ENCODE measurements around the gene CYB561D1. TPM values are rescaled to one million over a fixed set of nuclear protein-coding genes. Genes with fewer than 3 reads are reported as not detected.

CYB561D1 gene
- total and polyA plus RNA-seq, 2 donors (not counting 3 experiments of a cell fraction or from before 2014, with no cell fraction given), result 7.2 to 7.3 TPM

DNA sequence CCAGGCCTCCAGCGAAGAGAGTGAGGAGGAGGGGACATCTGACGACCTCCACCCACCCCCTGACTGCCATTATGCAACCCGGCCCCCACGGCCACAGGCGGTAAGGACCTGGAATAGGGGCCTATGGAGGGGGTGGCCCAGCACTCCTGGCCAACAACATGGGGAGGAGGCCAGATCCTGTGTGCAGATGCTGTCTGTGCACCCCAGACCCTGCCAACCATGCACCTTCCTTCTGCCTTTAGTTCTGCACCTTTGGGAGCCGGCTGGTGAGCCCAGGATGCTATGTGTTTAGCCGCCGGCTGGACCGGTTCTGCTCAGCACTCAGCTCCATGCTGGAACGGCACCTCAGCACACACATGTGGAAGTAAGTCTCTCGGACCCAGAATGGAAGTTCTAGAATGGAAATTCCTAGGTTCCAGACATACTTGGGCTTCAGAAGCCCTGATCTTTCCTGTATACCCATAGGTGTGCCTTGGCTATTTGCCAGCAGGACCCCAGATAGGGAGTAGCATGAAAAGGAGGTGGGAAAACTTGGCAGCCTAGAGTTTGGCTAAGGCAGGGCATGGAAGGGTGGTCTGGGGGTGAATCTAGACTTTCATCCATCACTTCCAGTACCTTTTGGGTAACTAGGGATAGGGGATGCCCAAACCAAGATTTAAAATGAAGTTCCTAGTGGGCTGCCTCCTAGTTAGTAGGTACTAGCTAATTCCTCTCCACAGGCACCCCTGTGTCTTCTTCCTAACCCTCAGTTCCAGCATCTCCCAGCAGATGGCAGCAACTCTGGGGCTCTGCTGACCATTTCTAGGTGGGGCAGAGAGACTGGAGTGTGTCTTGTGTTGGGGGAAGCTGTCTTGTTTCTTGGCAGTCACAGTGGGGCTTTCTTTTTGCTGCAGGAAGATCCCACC is 3.6 kb upstream of the CYB561D1 start:
- peaks cover 15% of the 10 kb centered on the region for H3K4me1 ChIP-seq (ENCODE audit: control insufficient read depth, extremely low read depth, insufficient read depth, low read length)
- ChIA-PET CTCF (interaction anchor here (0.5 to 23.0 kb wide), 26 partner anchors 9 to 879 kb away, joined by 3 to 955 read pairs (median 4); partner anchors contain the start of genes AHCYL1, AMIGO1, GPR61 and PSRC1), POLR2A (interaction anchor here (0.6 to 1.5 kb wide), 2 partner anchors 42 to 525 kb away, joined by 4 to 5 read pairs; no protein-coding TSS in a partner anchor)
- H3K4me2 ChIP-seq (ENCODE audit: insufficient read depth, low read length), result no peak overlapping the region
- dilution Hi-C loops (cut with MboI; ENCODE audit: extremely low pct_ligation_motif_present, low sequenced_read_pairs), result no loop called here
- no peak for TF ChIP-seq GATA2 (IDR thresholded peaks at IDR 0.05; ENCODE audit: insufficient read depth, insufficient read length, low read depth, low read length)
- TF ChIP-seq JUN (IDR thresholded peaks at IDR 0.05; ENCODE audit: borderline replicate concordance, insufficient read depth, insufficient read length, low read depth), result no peak
- no peak for TF ChIP-seq POLR2A (IDR thresholded peaks at IDR 0.05; ENCODE audit: low read depth, low read length)
- TF ChIP-seq, protein P1, sequence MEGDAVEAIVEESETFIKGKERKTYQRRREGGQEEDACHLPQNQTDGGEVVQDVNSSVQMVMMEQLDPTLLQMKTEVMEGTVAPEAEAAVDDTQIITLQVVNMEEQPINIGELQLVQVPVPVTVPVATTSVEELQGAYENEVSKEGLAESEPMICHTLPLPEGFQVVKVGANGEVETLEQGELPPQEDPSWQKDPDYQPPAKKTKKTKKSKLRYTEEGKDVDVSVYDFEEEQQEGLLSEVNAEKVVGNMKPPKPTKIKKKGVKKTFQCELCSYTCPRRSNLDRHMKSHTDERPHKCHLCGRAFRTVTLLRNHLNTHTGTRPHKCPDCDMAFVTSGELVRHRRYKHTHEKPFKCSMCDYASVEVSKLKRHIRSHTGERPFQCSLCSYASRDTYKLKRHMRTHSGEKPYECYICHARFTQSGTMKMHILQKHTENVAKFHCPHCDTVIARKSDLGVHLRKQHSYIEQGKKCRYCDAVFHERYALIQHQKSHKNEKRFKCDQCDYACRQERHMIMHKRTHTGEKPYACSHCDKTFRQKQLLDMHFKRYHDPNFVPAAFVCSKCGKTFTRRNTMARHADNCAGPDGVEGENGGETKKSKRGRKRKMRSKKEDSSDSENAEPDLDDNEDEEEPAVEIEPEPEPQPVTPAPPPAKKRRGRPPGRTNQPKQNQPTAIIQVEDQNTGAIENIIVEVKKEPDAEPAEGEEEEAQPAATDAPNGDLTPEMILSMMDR (IDR thresholded peaks at IDR 0.05; ENCODE audit: extremely low read depth in 1 of 2, insufficient read depth in 1 of 2, low read depth in 1 of 2, low read length in 2 of 2), result peak; percentile 81 to 85
- TF ChIP-seq FOS (IDR thresholded peaks at IDR 0.05; ENCODE audit: borderline replicate concordance, insufficient read depth, low read length), result no peak
- TF ChIP-seq, protein P2, sequence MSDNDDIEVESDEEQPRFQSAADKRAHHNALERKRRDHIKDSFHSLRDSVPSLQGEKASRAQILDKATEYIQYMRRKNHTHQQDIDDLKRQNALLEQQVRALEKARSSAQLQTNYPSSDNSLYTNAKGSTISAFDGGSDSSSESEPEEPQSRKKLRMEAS (IDR thresholded peaks at IDR 0.05; ENCODE audit: insufficient read depth, insufficient read length), result no peak
- no peaks in the 10 kb centered on the region for H3K27me3 ChIP-seq (ENCODE audit: control insufficient read depth in 2 of 2, insufficient read depth in 2 of 2, low read length in 2 of 2)
- H3K27ac ChIP-seq (ENCODE audit: insufficient read depth, low read depth, low read length), result no peak overlapping the region
- no peak overlapping the region for H2AFZ ChIP-seq (ENCODE audit: low read depth, low read length)
- no peaks in the 10 kb centered on the region for H3K9me1 ChIP-seq (replicated peaks; ENCODE audit: control insufficient read depth, extremely low read depth, insufficient read depth, low read length)
- no peaks in the 10 kb centered on the region for H4K20me1 ChIP-seq (replicated peaks; ENCODE audit: control insufficient read depth, extremely low read depth, insufficient read depth, low read length)
- DNase-seq (ENCODE audit: low read depth, low spot score) (peak; percentile 57), FAIRE-seq (peak; percentile 91)
- H3K36me3 ChIP-seq (ENCODE audit: control insufficient read depth in 2 of 2, extremely low read depth in 1 of 2, insufficient read depth in 2 of 2, low read length in 2 of 2), result peaks cover 2% of the 10 kb centered on the region in 2 experiments
- no TSS peak for BruUV-seq (replicated peaks)
- H3K79me2 ChIP-seq (ENCODE audit: control insufficient read depth, insufficient read depth, low read length), result no peaks in the 10 kb centered on the region
- no peaks in the 10 kb centered on the region for H3K9me3 ChIP-seq (replicated peaks; ENCODE audit: control insufficient read depth, insufficient read depth, low read length)
- no peak overlapping the region for H3K4me3 ChIP-seq (replicated peaks in 1 of 3; ENCODE audit: insufficient read depth in 1 of 3, low read depth in 1 of 3, low read length in 3 of 3)
- no peak overlapping the region for H3K9ac ChIP-seq (replicated peaks; ENCODE audit: extremely low read depth, insufficient read depth, low read length)
- intact Hi-C loops (cut with micrococcal nuclease), result loop anchor here (2.0 kb wide), 1 partner anchor 43 kb away; no protein-coding TSS in a partner anchor

All from endothelial cell of umbilical vein (primary cell).